C4-2B (cell line): ENCODE data around the gene CAMK2G.

Source experiments
- ZFX ChIP-seq: fragments of 450-650 bp; IDR thresholded peaks from 2 replicates; pipeline ENCODE4 v1.6.1; 2017
- TF ChIP-seq, protein P1 (sequence below): fragments of 450-650 bp; conservative IDR thresholded peaks from 2 replicates; pipeline ENCODE4 v1.5.1; 2017; ENCODE audit warnings: mild to moderate bottlenecking

DNA sequence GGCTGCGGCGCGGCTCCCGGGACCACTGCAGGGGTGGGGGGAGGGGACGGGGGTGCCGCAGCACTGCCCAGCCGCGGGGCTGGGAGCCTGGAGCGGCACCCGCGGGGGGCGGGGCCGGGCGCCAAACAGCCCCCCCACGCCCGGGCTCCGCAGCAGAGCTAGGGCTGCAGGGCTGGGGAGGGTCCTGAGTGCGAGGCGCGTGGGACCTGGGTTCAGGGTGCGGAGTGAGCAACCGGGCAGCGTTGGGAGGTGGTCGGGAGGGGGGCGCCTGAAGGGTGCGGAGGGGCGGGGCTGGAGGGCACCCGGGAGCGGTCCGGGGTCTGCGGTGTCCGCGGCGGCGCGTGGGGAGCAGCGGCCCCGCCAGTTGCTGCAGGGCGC, 528 bp downstream of the CAMK2G start:
- TF ChIP-seq, protein P1, sequence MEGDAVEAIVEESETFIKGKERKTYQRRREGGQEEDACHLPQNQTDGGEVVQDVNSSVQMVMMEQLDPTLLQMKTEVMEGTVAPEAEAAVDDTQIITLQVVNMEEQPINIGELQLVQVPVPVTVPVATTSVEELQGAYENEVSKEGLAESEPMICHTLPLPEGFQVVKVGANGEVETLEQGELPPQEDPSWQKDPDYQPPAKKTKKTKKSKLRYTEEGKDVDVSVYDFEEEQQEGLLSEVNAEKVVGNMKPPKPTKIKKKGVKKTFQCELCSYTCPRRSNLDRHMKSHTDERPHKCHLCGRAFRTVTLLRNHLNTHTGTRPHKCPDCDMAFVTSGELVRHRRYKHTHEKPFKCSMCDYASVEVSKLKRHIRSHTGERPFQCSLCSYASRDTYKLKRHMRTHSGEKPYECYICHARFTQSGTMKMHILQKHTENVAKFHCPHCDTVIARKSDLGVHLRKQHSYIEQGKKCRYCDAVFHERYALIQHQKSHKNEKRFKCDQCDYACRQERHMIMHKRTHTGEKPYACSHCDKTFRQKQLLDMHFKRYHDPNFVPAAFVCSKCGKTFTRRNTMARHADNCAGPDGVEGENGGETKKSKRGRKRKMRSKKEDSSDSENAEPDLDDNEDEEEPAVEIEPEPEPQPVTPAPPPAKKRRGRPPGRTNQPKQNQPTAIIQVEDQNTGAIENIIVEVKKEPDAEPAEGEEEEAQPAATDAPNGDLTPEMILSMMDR = no peak
- TF ChIP-seq ZFX = no peak
